IPS-18a (cell line): ENCODE results near the gene BOD1L2.
A peak's percentile ranks its signal among the peaks of the same experiment; 100 is the strongest.

Experiments
- H3K27ac ChIP-seq: one replicate; pipeline ENCODE4 v1.5.1; 2013; ENCODE audit warnings: low read length
- H3K27me3 ChIP-seq: one replicate; pipeline ENCODE4 v1.6.1; 2013; ENCODE audit warnings: mild to moderate bottlenecking, low read length; ENCODE audit not compliant: control insufficient read depth, insufficient read depth
- H3K36me3 ChIP-seq: one replicate; pipeline ENCODE4 v1.6.1; 2013; ENCODE audit warnings: low read depth, low read length; ENCODE audit not compliant: control insufficient read depth
- H3K4me1 ChIP-seq: one replicate; pipeline ENCODE4 v1.6.1; 2013; ENCODE audit warnings: low read depth, low read length; ENCODE audit not compliant: control insufficient read depth
- H3K4me3 ChIP-seq: one replicate; pipeline ENCODE4 v1.5.1; 2013; ENCODE audit warnings: low read length
- H3K9ac ChIP-seq: one replicate; pipeline ENCODE4 v1.6.1; 2013; ENCODE audit warnings: mild to moderate bottlenecking, low read length, moderate library complexity
- H3K9me3 ChIP-seq: one replicate; pipeline ENCODE4 v1.6.1; 2013; ENCODE audit warnings: low read depth, low read length; ENCODE audit not compliant: control insufficient read depth

BOD1L2 gene

GRCh38 chr18:57146956-57147636 lies at the start of gene BOD1L2:
BOD1L2 (plus strand) TSS chr18:57147087; CDS start chr18:57147313, 226 bp downstream.
- no peak within 1 kb of the TSS for H3K4me3 ChIP-seq
- no peaks in the 10 kb centered on the region for H3K36me3 ChIP-seq
- peaks cover 22% of the 10 kb centered on the region for H3K4me1 ChIP-seq
- no peaks in the 10 kb centered on the region for H3K9me3 ChIP-seq
- H3K9ac ChIP-seq = no peak within 1 kb of the TSS
- H3K27me3 ChIP-seq = no peaks in the 10 kb centered on the region
- no peak within 1 kb of the TSS for H3K27ac ChIP-seq

- H3K27ac ChIP-seq = no peak overlapping the region
These were observed 39.6 kb upstream of the BOD1L2 start for GRCh38 chr18:57107140-57107832.

GRCh38 chr18:57110290-57110689 lies 36.6 kb upstream of the BOD1L2 start:
- no peak overlapping the region for H3K27ac ChIP-seq

More at GRCh38 chr18:57107140-57107832, 39.6 kb upstream of the BOD1L2 start:
- H3K9ac ChIP-seq = no peak overlapping the region
- H3K27me3 ChIP-seq = no peaks in the 10 kb centered on the region
- H3K36me3 ChIP-seq = no peaks in the 10 kb centered on the region
- H3K4me1 ChIP-seq = no peaks in the 10 kb centered on the region
- no peaks in the 10 kb centered on the region for H3K9me3 ChIP-seq
- no peak overlapping the region for H3K4me3 ChIP-seq

GRCh38 chr18:57113799-57114420 lies 33.0 kb upstream of the BOD1L2 start:
- Histone ChIP-seq H3K4me3 (no peak overlapping the region), H3K9me3 (no peaks in the 10 kb centered on the region), H3K4me1 (no peaks in the 10 kb centered on the region), H3K27ac (no peak overlapping the region), H3K36me3 (no peaks in the 10 kb centered on the region), H3K27me3 (no peaks in the 10 kb centered on the region), H3K9ac (no peak overlapping the region)

More at GRCh38 chr18:57110290-57110689, 36.6 kb upstream of the BOD1L2 start:
- H3K27me3 ChIP-seq = no peaks in the 10 kb centered on the region
- no peak overlapping the region for H3K4me3 ChIP-seq
- H3K4me1 ChIP-seq = no peaks in the 10 kb centered on the region
- H3K36me3 ChIP-seq = no peaks in the 10 kb centered on the region
- H3K9me3 ChIP-seq = no peaks in the 10 kb centered on the region
- no peak overlapping the region for H3K9ac ChIP-seq

- H3K4me3 ChIP-seq = no peak overlapping the region
- H3K9me3 ChIP-seq = no peaks in the 10 kb centered on the region
- no peaks in the 10 kb centered on the region for H3K36me3 ChIP-seq
- no peak overlapping the region for H3K27ac ChIP-seq
- no peaks in the 10 kb centered on the region for H3K27me3 ChIP-seq
- no peaks in the 10 kb centered on the region for H3K4me1 ChIP-seq
- H3K9ac ChIP-seq = no peak overlapping the region
These were observed 30.2 kb upstream of the BOD1L2 start for GRCh38 chr18:57116598-57117132.

GRCh38 chr18:57121542-57122112 lies 25.3 kb upstream of the BOD1L2 start:
- Histone ChIP-seq H3K36me3 (no peaks in the 10 kb centered on the region), H3K27ac (no peak overlapping the region), H3K9me3 (no peaks in the 10 kb centered on the region), H3K9ac (peak overlapping the region; percentile 3), H3K4me3 (peak overlapping the region; percentile 61), H3K27me3 (peaks cover 9% of the 10 kb centered on the region), H3K4me1 (peaks cover 13% of the 10 kb centered on the region)

GRCh38 chr18:57122936-57123510 lies 23.9 kb upstream of the BOD1L2 start:
- Histone ChIP-seq H3K4me1 (peaks cover 13% of the 10 kb centered on the region), H3K27me3 (peaks cover 9% of the 10 kb centered on the region), H3K36me3 (no peaks in the 10 kb centered on the region), H3K9me3 (no peaks in the 10 kb centered on the region), H3K9ac (no peak overlapping the region), H3K27ac (no peak overlapping the region), H3K4me3 (no peak overlapping the region)

- peaks cover 13% of the 10 kb centered on the region for H3K4me1 ChIP-seq
- no peak overlapping the region for H3K27ac ChIP-seq
- H3K9me3 ChIP-seq = no peaks in the 10 kb centered on the region
- no peak overlapping the region for H3K9ac ChIP-seq
- no peak overlapping the region for H3K4me3 ChIP-seq
- peaks cover 9% of the 10 kb centered on the region for H3K27me3 ChIP-seq
- H3K36me3 ChIP-seq = no peaks in the 10 kb centered on the region
These were observed 21.3 kb upstream of the BOD1L2 start for GRCh38 chr18:57125627-57126026.

- no peaks in the 10 kb centered on the region for H3K27me3 ChIP-seq
- no peak overlapping the region for H3K9ac ChIP-seq
These were observed 18.5 kb upstream of the BOD1L2 start for GRCh38 chr18:57128220-57128932.

GRCh38 chr18:57131101-57131500 lies 15.8 kb upstream of the BOD1L2 start:
- H3K36me3 ChIP-seq = no peaks in the 10 kb centered on the region
- no peak overlapping the region for H3K9ac ChIP-seq
- H3K4me1 ChIP-seq = no peaks in the 10 kb centered on the region
- no peaks in the 10 kb centered on the region for H3K9me3 ChIP-seq
- no peak overlapping the region for H3K4me3 ChIP-seq
- no peak overlapping the region for H3K27ac ChIP-seq
- no peaks in the 10 kb centered on the region for H3K27me3 ChIP-seq

More at GRCh38 chr18:57128220-57128932, 18.5 kb upstream of the BOD1L2 start:
- Histone ChIP-seq H3K4me3 (no peak overlapping the region), H3K9me3 (no peaks in the 10 kb centered on the region), H3K36me3 (no peaks in the 10 kb centered on the region), H3K4me1 (no peaks in the 10 kb centered on the region), H3K27ac (no peak overlapping the region)
